ENCODE results near the gene SPECC1L.

SPECC1L gene

GRCh38 chr22:24419475-24419850, 148.8 kb downstream of the SPECC1L start:
- DNase-seq, result no peak

GRCh38 chr22:24420072-24420976, 149.7 kb downstream of the SPECC1L start:
- no peak for DNase-seq

- no peak for DNase-seq
Measured at GRCh38 chr22:24420977-24421343, 150.3 kb downstream of the SPECC1L start.

- DNase-seq, result no peak
Measured at GRCh38 chr22:24421428-24421931, 150.8 kb downstream of the SPECC1L start.

- DNase-seq, result no peak
Measured at GRCh38 chr22:24422102-24422665, 151.6 kb downstream of the SPECC1L start.

- no peak for DNase-seq
Measured at GRCh38 chr22:24423519-24424000, 152.9 kb downstream of the SPECC1L start.

GRCh38 chr22:24424001-24424900, 153.6 kb downstream of the SPECC1L start:
- no peak for DNase-seq

- no peak for DNase-seq
Measured at GRCh38 chr22:24424901-24425775, 154.5 kb downstream of the SPECC1L start.

- no peak for DNase-seq
Measured at GRCh38 chr22:24426436-24426835, 155.8 kb downstream of the SPECC1L start.

GRCh38 chr22:24426851-24427499, 156.3 kb downstream of the SPECC1L start:
- no peak for DNase-seq

- no peak for DNase-seq
Measured at GRCh38 chr22:24427500-24428164, 157.0 kb downstream of the SPECC1L start, which contains the start of gene ADORA2A. Gene ADORA2A, plus strand, starts transcription at chr22:24427599. Its CDS starts 5,806 bp downstream, at chr22:24433405.

GRCh38 chr22:24428751-24429410, 158.2 kb downstream of the SPECC1L start:
- no peak for DNase-seq

- DNase-seq, result no peak
Measured at GRCh38 chr22:24429411-24430365, 159.1 kb downstream of the SPECC1L start.

GRCh38 chr22:24430431-24431308, 160.0 kb downstream of the SPECC1L start:
- no peak for DNase-seq

- DNase-seq, result no peak
Measured at GRCh38 chr22:24431309-24432034, 160.8 kb downstream of the SPECC1L start.

- DNase-seq, result no peak
Measured at GRCh38 chr22:24432059-24432853, 161.6 kb downstream of the SPECC1L start.
